Measurements from ENCODE around the gene KRR1. TPM values are rescaled to one million over a fixed set of nuclear protein-coding genes. Genes with fewer than 3 reads are reported as not detected.
"Not testable (repeated sequence)": the region's sequence is repeated elsewhere in the genome, so short reads cannot be mapped to it uniquely, and the experiment has no call there.

KRR1 gene
- total RNA-seq, 4 donors from 2014 or later: 24.7 to 42.3 (median 41.2) TPM

DNA sequence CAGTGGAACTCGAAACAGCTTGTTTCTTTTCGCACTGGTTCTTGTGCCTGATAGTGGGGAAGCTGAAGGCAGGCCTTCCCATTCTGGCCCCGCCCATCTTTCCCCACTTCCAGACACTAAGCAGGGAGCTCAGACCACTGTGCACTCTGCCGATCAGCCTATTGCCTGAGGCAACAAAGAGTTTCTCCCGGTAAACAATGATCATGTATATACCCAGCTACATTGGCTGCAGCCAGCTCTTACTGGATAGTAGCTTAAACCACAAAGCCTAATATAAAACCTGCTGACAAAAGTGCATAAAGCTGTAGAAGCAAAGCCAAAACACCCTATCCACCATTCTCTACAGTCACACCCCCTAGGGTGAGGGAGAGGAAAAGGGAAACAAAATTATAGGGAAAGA lies 55.6 kb downstream of the KRR1 start:
- WGBS, 2 donors: 69 to 77% methylated on average over 5 of the region's 5 CpGs
- peaks cover 0 to 16% (median 0%) of the 10 kb centered on the region in 3 donors for H3K9me3 ChIP-seq
- H3K4me3 ChIP-seq: no peak overlapping the region
- DNase-seq: no peak
- no peaks in the 10 kb centered on the region for H3K27me3 ChIP-seq
- no peaks in the 10 kb centered on the region for H3K4me1 ChIP-seq
- intact Hi-C loops (cut with DNase I): no loop called here
- H3K36me3 ChIP-seq: no peaks in the 10 kb centered on the region
- no peak overlapping the region for H3K27ac ChIP-seq
- TF ChIP-seq, protein P1, sequence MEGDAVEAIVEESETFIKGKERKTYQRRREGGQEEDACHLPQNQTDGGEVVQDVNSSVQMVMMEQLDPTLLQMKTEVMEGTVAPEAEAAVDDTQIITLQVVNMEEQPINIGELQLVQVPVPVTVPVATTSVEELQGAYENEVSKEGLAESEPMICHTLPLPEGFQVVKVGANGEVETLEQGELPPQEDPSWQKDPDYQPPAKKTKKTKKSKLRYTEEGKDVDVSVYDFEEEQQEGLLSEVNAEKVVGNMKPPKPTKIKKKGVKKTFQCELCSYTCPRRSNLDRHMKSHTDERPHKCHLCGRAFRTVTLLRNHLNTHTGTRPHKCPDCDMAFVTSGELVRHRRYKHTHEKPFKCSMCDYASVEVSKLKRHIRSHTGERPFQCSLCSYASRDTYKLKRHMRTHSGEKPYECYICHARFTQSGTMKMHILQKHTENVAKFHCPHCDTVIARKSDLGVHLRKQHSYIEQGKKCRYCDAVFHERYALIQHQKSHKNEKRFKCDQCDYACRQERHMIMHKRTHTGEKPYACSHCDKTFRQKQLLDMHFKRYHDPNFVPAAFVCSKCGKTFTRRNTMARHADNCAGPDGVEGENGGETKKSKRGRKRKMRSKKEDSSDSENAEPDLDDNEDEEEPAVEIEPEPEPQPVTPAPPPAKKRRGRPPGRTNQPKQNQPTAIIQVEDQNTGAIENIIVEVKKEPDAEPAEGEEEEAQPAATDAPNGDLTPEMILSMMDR (IDR thresholded peaks at IDR 0.05): no peak
- no peak for TF ChIP-seq POLR2A (IDR thresholded peaks at IDR 0.05)

DNA sequence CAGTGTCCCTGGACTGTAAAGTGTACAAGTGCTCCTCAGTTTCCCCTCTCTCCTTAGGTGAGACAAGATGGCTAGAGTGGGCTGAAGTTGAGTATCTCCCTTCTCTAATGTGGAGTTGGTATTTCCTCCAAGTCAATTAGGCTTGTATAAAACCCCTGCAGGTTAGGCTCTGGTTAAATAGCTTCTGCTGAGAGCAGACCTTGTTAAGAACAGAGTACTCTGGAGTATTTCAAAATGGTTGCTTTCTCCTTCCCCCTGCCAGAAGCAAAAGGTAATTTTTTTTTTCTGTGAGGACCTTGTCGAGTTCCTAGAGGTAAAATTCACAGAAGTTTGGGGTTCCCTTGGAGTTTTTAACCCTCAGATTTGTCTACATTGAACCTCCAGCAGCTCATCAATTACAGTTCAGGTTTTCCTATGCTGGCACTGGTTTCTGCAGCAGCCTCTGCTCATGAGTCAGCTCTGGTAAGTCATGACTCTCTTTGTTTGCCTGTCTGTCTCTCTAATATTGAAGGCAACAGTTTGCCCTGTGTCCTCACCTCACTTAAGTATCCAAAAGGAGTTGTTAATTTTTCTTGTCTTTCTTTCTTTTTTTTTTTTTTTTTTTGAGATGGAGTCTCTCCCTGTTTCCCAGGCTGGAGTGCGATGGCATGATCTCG lies 58.6 kb downstream of the KRR1 start:
- intact Hi-C loops (cut with DNase I): no loop called here
- H3K4me3 ChIP-seq: no peak overlapping the region
- no peaks in the 10 kb centered on the region for H3K4me1 ChIP-seq
- H3K9me3 ChIP-seq: peaks cover 0 to 3% (median 0%) of the 10 kb centered on the region in 3 donors
- no peak for TF ChIP-seq POLR2A (IDR thresholded peaks at IDR 0.05)
- no peak for DNase-seq
- 59 to 74% methylated on average over 2 to 3 of the region's 3 CpGs for WGBS, 2 donors
- no peak overlapping the region for H3K27ac ChIP-seq
- H3K27me3 ChIP-seq: no peaks in the 10 kb centered on the region
- no peaks in the 10 kb centered on the region for H3K36me3 ChIP-seq

DNA sequence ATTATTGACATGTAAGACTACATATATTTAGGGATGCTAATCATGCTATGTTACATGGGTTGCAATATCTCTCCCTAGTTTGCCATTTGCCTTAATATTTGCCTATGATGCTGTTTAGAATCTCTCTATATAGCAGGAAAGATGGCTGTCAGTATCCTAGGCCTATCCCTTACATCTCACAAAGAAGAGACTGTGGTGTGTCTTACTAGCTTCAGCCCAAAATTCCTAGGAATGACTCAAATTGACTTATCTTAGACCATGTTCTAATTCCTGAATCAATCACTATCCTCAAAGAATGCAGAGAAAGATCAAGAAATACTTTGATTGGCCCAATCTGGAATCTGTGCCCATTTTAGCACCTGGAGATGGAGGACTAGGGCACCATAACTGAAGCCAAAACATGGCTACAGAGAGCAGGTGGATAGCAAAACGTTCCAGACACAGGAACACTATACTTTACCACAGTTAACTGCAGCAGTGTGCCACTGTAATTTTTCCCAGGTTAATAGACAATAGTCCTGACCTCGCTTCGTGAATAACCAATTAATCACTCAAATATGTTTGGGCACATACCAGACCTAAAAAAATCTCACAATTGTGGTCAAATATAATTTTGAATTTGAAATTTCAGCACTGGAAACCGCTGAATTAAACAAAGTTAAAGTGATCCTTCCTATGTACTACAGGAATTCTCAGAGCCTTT lies 63.6 kb downstream of the KRR1 start:
- H3K27me3 ChIP-seq: no peaks in the 10 kb centered on the region
- H3K9me3 ChIP-seq: no peaks in the 10 kb centered on the region
- no peaks in the 10 kb centered on the region for H3K4me1 ChIP-seq
- H3K4me3 ChIP-seq: no peak overlapping the region
- H3K36me3 ChIP-seq: no peaks in the 10 kb centered on the region
- H3K27ac ChIP-seq: no peak overlapping the region
- DNase-seq: no peak
- intact Hi-C loops (cut with DNase I): no loop called here
- WGBS, 2 donors: 32 to 49% methylated on average over 4 of the region's 4 CpGs
- no peak for TF ChIP-seq POLR2A (IDR thresholded peaks at IDR 0.05)
- TF ChIP-seq, protein P1 (IDR thresholded peaks at IDR 0.05): no peak

DNA sequence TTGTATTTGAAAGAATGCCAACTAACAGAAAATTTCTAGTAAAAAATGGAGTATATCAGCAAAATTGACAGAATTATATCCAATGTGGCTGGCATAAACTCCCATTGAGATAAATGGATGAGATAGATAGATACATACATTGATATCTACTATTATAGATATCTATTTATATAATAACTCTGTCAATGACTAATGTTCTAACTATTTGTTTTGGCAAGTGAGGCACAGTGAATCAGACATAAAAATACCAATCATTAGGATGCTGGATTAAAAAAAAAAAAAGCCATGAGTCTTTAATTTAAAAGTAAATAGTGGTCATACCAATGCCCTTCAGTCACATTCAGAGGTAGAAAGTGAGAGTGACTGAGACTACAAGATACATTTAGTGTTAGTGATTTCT lies 64.6 kb downstream of the KRR1 start:
- no peak overlapping the region for H3K27ac ChIP-seq
- no peaks in the 10 kb centered on the region for H3K36me3 ChIP-seq
- no peaks in the 10 kb centered on the region for H3K9me3 ChIP-seq
- H3K4me3 ChIP-seq: no peak overlapping the region
- no peaks in the 10 kb centered on the region for H3K4me1 ChIP-seq
- intact Hi-C loops (cut with DNase I): no loop called here
- TF ChIP-seq, protein P1 (IDR thresholded peaks at IDR 0.05): no peak
- no peak for TF ChIP-seq POLR2A (IDR thresholded peaks at IDR 0.05)
- DNase-seq: no peak
- peaks cover 0 to 2% (median 0%) of the 10 kb centered on the region in 4 donors for H3K27me3 ChIP-seq

DNA sequence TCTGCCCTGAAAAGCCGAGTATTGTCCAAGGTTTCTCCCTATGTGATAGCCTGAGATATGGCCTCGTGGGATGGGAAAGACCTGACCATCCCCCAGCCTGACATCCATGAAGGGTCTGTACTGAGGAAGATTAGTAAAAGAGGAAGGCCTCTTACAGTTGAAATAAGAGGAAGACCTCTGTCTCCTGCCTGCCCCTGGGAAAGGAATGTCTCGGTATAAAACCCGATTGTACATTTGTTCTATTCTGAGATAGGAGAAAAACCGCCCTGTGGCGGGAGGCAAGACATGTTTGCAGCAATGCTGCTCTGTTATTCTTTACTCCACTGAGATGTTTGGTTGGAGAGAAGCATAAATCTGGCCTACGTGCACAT lies 66.3 kb downstream of the KRR1 start:
- H3K27ac ChIP-seq; H3K9me3 ChIP-seq; H3K4me1 ChIP-seq; DNase-seq; H3K36me3 ChIP-seq; intact Hi-C loops (cut with DNase I); H3K4me3 ChIP-seq: not testable (repeated sequence)
- peaks cover 0 to 14% (median 0%) of the 10 kb centered on the region in 4 donors for H3K27me3 ChIP-seq
- WGBS, 2 donors: 77 to 87% methylated on average over 6 to 7 of the region's 7 CpGs

DNA sequence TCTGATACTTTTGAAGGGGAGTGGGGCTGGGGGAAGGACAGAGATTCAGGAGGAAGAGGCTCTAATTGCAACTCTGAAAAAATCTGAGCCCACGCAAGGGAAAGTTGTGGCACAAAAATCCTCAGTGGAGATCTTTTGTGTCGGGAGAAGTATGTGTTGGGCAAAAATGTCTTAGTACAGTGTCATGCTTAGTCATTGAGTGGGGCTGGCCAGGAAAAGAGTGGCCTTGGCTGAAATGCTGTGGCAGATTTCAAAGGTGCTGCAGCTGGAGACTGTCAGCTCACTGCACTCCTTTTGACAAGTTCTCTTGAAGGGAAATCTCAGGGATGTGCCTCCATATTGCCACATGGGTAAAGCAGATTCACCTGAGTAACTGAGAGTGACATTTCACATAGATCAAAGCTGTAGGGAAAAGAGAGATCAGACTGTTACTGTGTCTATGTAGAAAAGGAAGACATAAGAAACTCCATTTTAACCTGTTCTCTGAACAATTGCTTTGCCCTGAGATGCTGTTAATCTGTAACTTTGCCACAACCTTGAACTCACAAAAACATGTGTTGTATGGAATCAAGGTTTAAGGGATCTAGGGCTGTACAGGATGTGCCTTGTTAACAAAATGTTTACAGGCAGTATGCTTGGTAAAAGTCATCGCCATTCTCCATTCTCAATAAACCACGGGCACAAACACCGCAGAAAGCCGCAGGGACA lies 66.8 kb downstream of the KRR1 start:
- intact Hi-C loops (cut with DNase I): no loop called here
- no peak for DNase-seq
- H3K9me3 ChIP-seq: no peaks in the 10 kb centered on the region
- 79 to 83% methylated on average over 5 to 6 of the region's 6 CpGs for WGBS, 2 donors
- no peak overlapping the region for H3K27ac ChIP-seq
- H3K4me3 ChIP-seq: no peak overlapping the region
- H3K4me1 ChIP-seq: no peaks in the 10 kb centered on the region
- peaks cover 0 to 14% (median 0%) of the 10 kb centered on the region in 4 donors for H3K27me3 ChIP-seq
- TF ChIP-seq POLR2A (IDR thresholded peaks at IDR 0.05): no peak
- TF ChIP-seq, protein P1 (IDR thresholded peaks at IDR 0.05): no peak
- H3K36me3 ChIP-seq: no peaks in the 10 kb centered on the region
